OCI-LY7 (cell line): ENCODE data around the gene HSP90AB1. TPM values are rescaled to one million over a fixed set of nuclear protein-coding genes. Genes with fewer than 3 reads are reported as not detected.

ENCODE experiments used
- BruUV-seq: library from RNA; stranded (reverse); fragments of 400-500 nt; replicated peaks from 2 replicates; lab custom pipeline; 2021; lab: Mats Ljungman, UMichigan
- CTCF ChIA-PET: fragments of 300-600 bp; sonication (Branson Sonifier 250); formaldehyde crosslinking; loops from one replicate; lab custom pipeline; 2022; ENCODE audit warnings: antibody characterized with exemption; ENCODE audit not compliant: unreplicated experiment; lab: Charles Lee
- POLR2A ChIA-PET: fragments of 300-600 bp; sonication (Branson Sonifier 250); formaldehyde crosslinking; loops from one replicate; lab custom pipeline; 2022; ENCODE audit warnings: antibody characterized with exemption; lab: Charles Lee
- DNase-seq: peaks from one replicate; pipeline ENCODE4 v3.0.0-alpha.2; 2015; ENCODE audit warnings: low spot score
- H2AFZ ChIP-seq: fragments of 200-600 bp; sonication (generic), shearing (Covaris generic); 2 replicates; pipeline ENCODE4 v1.6.1; 2014; ENCODE audit warnings: mild to moderate bottlenecking, antibody characterized with exemption, low read length, moderate library complexity
- H3K27ac ChIP-seq: fragments of 200-600 bp; sonication (generic); 2 replicates; pipeline ENCODE4 v1.5.1; 2014; ENCODE audit warnings: mixed run types, low read depth, mild to moderate bottlenecking, moderate library complexity, low read length, inconsistent platforms; ENCODE audit not compliant: poor library complexity, severe bottlenecking
- H3K36me3 ChIP-seq: fragments of 200-600 bp; sonication (generic); 2 replicates; pipeline ENCODE4 v1.6.1; 2014; ENCODE audit warnings: mild to moderate bottlenecking, antibody characterized with exemption, low read length, moderate library complexity, mixed read lengths; ENCODE audit not compliant: insufficient read depth
- H3K4me1 ChIP-seq: fragments of 200-600 bp; sonication (generic); 2 replicates; pipeline ENCODE4 v1.5.1; 2014; ENCODE audit warnings: mild to moderate bottlenecking, low read length; ENCODE audit not compliant: insufficient read depth, poor library complexity, severe bottlenecking
- H3K4me2 ChIP-seq: fragments of 200-600 bp; sonication (generic); 2 replicates; pipeline ENCODE4 v1.6.1; 2014; ENCODE audit warnings: mild to moderate bottlenecking, low read length
- H3K4me3 ChIP-seq: fragments of 200-600 bp; sonication (generic); 2 replicates; pipeline ENCODE4 v1.5.1; 2014; ENCODE audit warnings: mild to moderate bottlenecking, low read depth, low read length; ENCODE audit not compliant: poor library complexity, severe bottlenecking
- H3K79me2 ChIP-seq: fragments of 200-600 bp; sonication (generic); 2 replicates; pipeline ENCODE4 v1.6.1; 2016; ENCODE audit warnings: low read depth, mild to moderate bottlenecking, low read length, moderate library complexity, mixed read lengths; ENCODE audit not compliant: insufficient read depth
- H3K9me2 ChIP-seq: fragments of 200-600 bp; sonication (generic); 2 replicates; pipeline ENCODE4 v1.6.1; 2016; ENCODE audit warnings: mild to moderate bottlenecking, low read length, mixed read lengths; ENCODE audit not compliant: insufficient read depth
- H3K9me3 ChIP-seq: fragments of 200-600 bp; sonication (generic); 2 replicates; pipeline ENCODE4 v1.6.1; 2014; ENCODE audit warnings: mild to moderate bottlenecking, mixed run types, low read length, mixed read lengths
- H4K20me1 ChIP-seq: fragments of 200-600 bp; sonication (generic); 2 replicates; pipeline ENCODE4 v1.6.1; 2014; ENCODE audit warnings: mild to moderate bottlenecking, antibody characterized with exemption, low read length, moderate library complexity, mixed read lengths; ENCODE audit not compliant: insufficient read depth
- EZH2phosphoT487 ChIP-seq: fragments of 200-600 bp; sonication (generic); IDR thresholded peaks from 2 replicates; pipeline ENCODE4 v1.6.1; 2018; ENCODE audit warnings: low read depth, borderline replicate concordance, mild to moderate bottlenecking, mixed run types, antibody characterized with exemption, low read length, moderate library complexity, mixed read lengths
- intact Hi-C: fragments of 100-400 bp; cut with micrococcal nuclease; formaldehyde crosslinking; loops from one replicate; pipeline ENCODE4 v1.10.0; 2022; ENCODE audit not compliant: unreplicated experiment
- total RNA-seq, 2 experiments: library from RNA; depleted of rRNA in 1 of 2; stranded (reverse); fragments of >200 nt in 1 of 2; shearing (Covaris generic) in 1 of 2; gene quantifications; 2 replicates each; pipeline ENCODE4 v1.2.3, GENCODE V29; 2014 to 2022
- TF ChIP-seq, protein P1 (sequence below): fragments of 200-600 bp; sonication (generic); conservative IDR thresholded peaks from 2 replicates; pipeline ENCODE4 v1.5.1; 2014; ENCODE audit warnings: mild to moderate bottlenecking, antibody characterized with exemption, low read length, moderate library complexity, mixed read lengths

HSP90AB1 gene
- total RNA-seq, 2 experiments from 2014 or later: 911 to 1,282 TPM

GRCh38 chr6:44228031-44228430 lies 18.9 kb upstream of the HSP90AB1 start:
- intact Hi-C loops: loop anchor here (10.0 kb wide), 2 partner anchors 453 to 523 kb away; partner anchors contain the start of gene VEGFA
- H3K9me3 ChIP-seq: no peaks in the 10 kb centered on the region
- peaks cover 10% of the 10 kb centered on the region for H4K20me1 ChIP-seq
- BruUV-seq: no TSS peak
- no peak for DNase-seq
- H3K4me2 ChIP-seq: no peak overlapping the region
- H3K79me2 ChIP-seq: peaks cover 27% of the 10 kb centered on the region
- no peaks in the 10 kb centered on the region for H3K9me2 ChIP-seq
- no peak overlapping the region for H3K27ac ChIP-seq
- H3K4me1 ChIP-seq: peaks cover 31% of the 10 kb centered on the region
- POLR2A ChIA-PET: interaction anchor here (0.8 to 1.1 kb wide), 3 partner anchors 9 to 19 kb away, joined by 3 to 5 read pairs (median 3); partner anchors contain the start of gene HSP90AB1
- CTCF ChIA-PET: no interaction called here
- TF ChIP-seq, protein P1, sequence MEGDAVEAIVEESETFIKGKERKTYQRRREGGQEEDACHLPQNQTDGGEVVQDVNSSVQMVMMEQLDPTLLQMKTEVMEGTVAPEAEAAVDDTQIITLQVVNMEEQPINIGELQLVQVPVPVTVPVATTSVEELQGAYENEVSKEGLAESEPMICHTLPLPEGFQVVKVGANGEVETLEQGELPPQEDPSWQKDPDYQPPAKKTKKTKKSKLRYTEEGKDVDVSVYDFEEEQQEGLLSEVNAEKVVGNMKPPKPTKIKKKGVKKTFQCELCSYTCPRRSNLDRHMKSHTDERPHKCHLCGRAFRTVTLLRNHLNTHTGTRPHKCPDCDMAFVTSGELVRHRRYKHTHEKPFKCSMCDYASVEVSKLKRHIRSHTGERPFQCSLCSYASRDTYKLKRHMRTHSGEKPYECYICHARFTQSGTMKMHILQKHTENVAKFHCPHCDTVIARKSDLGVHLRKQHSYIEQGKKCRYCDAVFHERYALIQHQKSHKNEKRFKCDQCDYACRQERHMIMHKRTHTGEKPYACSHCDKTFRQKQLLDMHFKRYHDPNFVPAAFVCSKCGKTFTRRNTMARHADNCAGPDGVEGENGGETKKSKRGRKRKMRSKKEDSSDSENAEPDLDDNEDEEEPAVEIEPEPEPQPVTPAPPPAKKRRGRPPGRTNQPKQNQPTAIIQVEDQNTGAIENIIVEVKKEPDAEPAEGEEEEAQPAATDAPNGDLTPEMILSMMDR: no peak
- TF ChIP-seq EZH2phosphoT487: no peak
- peaks cover 55% of the 10 kb centered on the region for H3K36me3 ChIP-seq
- no peak overlapping the region for H2AFZ ChIP-seq
- H3K4me3 ChIP-seq: no peak overlapping the region

DNA sequence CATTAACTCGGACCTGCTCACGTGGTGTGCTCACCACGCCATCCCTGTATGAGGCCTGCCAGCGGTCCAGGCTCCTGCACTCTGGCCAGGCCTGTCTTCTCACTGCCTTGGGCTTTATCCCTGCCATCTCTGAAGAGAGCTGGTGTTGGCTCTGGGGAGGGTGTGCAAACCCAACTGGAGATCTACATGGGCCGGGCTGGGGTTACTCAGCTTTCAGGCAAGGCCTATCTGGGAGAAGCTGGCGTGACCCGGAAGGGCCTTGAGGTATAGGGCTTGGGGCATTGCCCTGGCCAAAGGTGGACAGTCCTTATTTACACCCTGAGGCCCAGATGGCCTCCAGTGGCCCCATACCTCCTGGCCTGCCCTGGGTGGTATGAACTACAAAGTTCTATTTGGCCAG lies 18.5 kb upstream of the HSP90AB1 start:
- intact Hi-C loops: loop anchor here (10.0 kb wide), 2 partner anchors 454 to 524 kb away; partner anchors contain the start of gene VEGFA
- H2AFZ ChIP-seq: no peak overlapping the region
- H3K4me3 ChIP-seq: no peak overlapping the region
- peaks cover 59% of the 10 kb centered on the region for H3K36me3 ChIP-seq
- H3K9me2 ChIP-seq: no peaks in the 10 kb centered on the region
- no peak overlapping the region for H3K27ac ChIP-seq
- H3K4me1 ChIP-seq: peaks cover 33% of the 10 kb centered on the region
- peaks cover 10% of the 10 kb centered on the region for H4K20me1 ChIP-seq
- no TSS peak for BruUV-seq
- DNase-seq: no peak
- peaks cover 27% of the 10 kb centered on the region for H3K79me2 ChIP-seq
- POLR2A ChIA-PET: interaction anchor here (0.9 to 1.1 kb wide), 2 partner anchors 10 to 14 kb away, joined by 3 to 5 read pairs; no protein-coding TSS in a partner anchor
- H3K9me3 ChIP-seq: no peaks in the 10 kb centered on the region
- CTCF ChIA-PET: no interaction called here
- H3K4me2 ChIP-seq: no peak overlapping the region
- no peak for TF ChIP-seq EZH2phosphoT487
- TF ChIP-seq, protein P1: no peak

DNA sequence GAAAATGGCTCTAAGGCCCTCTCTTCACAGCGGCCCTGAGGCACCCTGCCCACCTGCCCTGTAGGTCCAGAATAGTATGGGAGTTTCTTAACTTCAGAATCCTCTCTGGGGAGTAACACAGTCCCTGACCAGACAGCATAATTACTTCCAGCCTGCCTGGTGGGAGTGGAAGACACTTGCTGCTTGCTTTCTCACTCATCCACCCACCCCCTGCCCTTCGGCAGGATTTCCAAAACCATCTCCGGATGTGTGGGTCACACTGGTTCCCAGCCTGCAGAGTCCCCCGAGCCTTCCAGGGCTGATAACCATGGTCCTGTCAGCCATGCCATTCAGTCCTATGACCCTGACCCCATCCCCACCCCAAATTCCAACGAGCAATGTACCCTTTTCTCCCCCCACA lies 18.1 kb upstream of the HSP90AB1 start:
- Histone ChIP-seq H4K20me1 (peaks cover 10% of the 10 kb centered on the region), H3K4me1 (peaks cover 34% of the 10 kb centered on the region), H3K4me2 (no peak overlapping the region), H3K9me3 (no peaks in the 10 kb centered on the region), H3K79me2 (peaks cover 27% of the 10 kb centered on the region), H3K4me3 (no peak overlapping the region), H3K9me2 (no peaks in the 10 kb centered on the region), H2AFZ (no peak overlapping the region), H3K36me3 (peaks cover 63% of the 10 kb centered on the region), H3K27ac (no peak overlapping the region)
- no peak for DNase-seq
- ChIA-PET POLR2A (interaction anchor here (1.1 kb wide), 1 partner anchor 10 kb away, joined by 5 read pairs; no protein-coding TSS in a partner anchor), CTCF (no interaction called here)
- no peak for TF ChIP-seq EZH2phosphoT487
- TF ChIP-seq, protein P1: no peak
- intact Hi-C loops: loop anchor here (10.0 kb wide), 2 partner anchors 454 to 524 kb away; partner anchors contain the start of gene VEGFA
- BruUV-seq: no TSS peak
